K562 (cell line): ENCODE data around the gene CDC6. TPM values are rescaled to one million over a fixed set of nuclear protein-coding genes. Genes with fewer than 3 reads are reported as not detected.

Experiments
- ATF1 ChIP-seq, 2 experiments: fragments of 450-650 bp in 1 of 2; IDR thresholded peaks; 2 replicates each; pipeline ENCODE4 v1.6.1; 2016; ENCODE audit warnings: missing compliant biosample characterization in 1 of 2, missing genetic modification characterization in 1 of 2
- CBFB ChIP-seq: sonication (generic); formaldehyde crosslinking; IDR thresholded peaks from 2 replicates; pipeline ENCODE4 v1.4.0; 2020; ENCODE audit warnings: mild to moderate bottlenecking, missing genetic modification reagents
- CC2D1A ChIP-seq: fragments of 450-650 bp; IDR thresholded peaks from 2 replicates; pipeline ENCODE4 v1.6.1; 2017; ENCODE audit warnings: mild to moderate bottlenecking
- CCAR2 ChIP-seq: fragments of 200-400 bp; formaldehyde crosslinking; IDR thresholded peaks from 2 replicates; pipeline ENCODE4 v1.6.1; 2017; ENCODE audit warnings: mild to moderate bottlenecking, low read depth, low read length
- EP400 ChIP-seq: fragments of 450-650 bp; IDR thresholded peaks from 2 replicates; pipeline ENCODE4 v1.6.1; 2017; ENCODE audit warnings: antibody characterized with exemption, mild to moderate bottlenecking, moderate library complexity
- HDGF ChIP-seq: fragments of 450-650 bp; IDR thresholded peaks from 2 replicates; pipeline ENCODE4 v1.6.1; 2016
- KLF10 ChIP-seq: fragments of 250-450 bp; sonication (Bioruptor Pico); IDR thresholded peaks from 2 replicates; pipeline ENCODE4 v1.6.1; 2021; ENCODE audit warnings: matching md5 sums
- NCOR1 ChIP-seq: fragments of 450-650 bp; IDR thresholded peaks from 2 replicates; pipeline ENCODE4 v1.6.1; 2016; ENCODE audit warnings: mild to moderate bottlenecking, moderate library complexity
- PHTF2 ChIP-seq: fragments of 250-450 bp; sonication (Bioruptor Pico); IDR thresholded peaks from 2 replicates; pipeline ENCODE4 v1.5.0; 2021; ENCODE audit warnings: mild to moderate bottlenecking
- PTTG1 ChIP-seq: fragments of 450-650 bp; IDR thresholded peaks from 2 replicates; pipeline ENCODE4 v1.6.1; 2016; ENCODE audit warnings: low read depth, mild to moderate bottlenecking, missing genetic modification characterization, missing compliant biosample characterization
- RBBP5 ChIP-seq: fragments of 200-600 bp; sonication (generic); IDR thresholded peaks from 2 replicates; pipeline ENCODE4 v1.6.1; 2012; ENCODE audit warnings: borderline replicate concordance, mild to moderate bottlenecking, low read length, control low read depth, inconsistent platforms; ENCODE audit not compliant: insufficient read depth, poor library complexity, severe bottlenecking
- RBM17 ChIP-seq: fragments of 200-400 bp; formaldehyde crosslinking; IDR thresholded peaks from 2 replicates; pipeline ENCODE4 v1.6.1; 2017; ENCODE audit warnings: low read depth, mild to moderate bottlenecking, low read length, borderline replicate concordance
- SMARCA4 ChIP-seq: fragments of 450-650 bp; IDR thresholded peaks from 2 replicates; pipeline ENCODE4 v1.6.1; 2016
- TCFL5 ChIP-seq: fragments of 250-450 bp; sonication (Bioruptor Pico); conservative IDR thresholded peaks from 2 replicates; pipeline ENCODE4 v1.6.1; 2021; ENCODE audit warnings: mild to moderate bottlenecking, moderate library complexity, matching md5 sums
- ZNF77 ChIP-seq: fragments of 250-450 bp; sonication (Bioruptor Pico); IDR thresholded peaks from 2 replicates; pipeline ENCODE4 v1.5.0; 2020
- polyA plus RNA-seq, 8 experiments: library from polyadenylated mRNA; depleted of rRNA in 4 of 8; stranded (reverse) in 5 of 8; unstranded in 3 of 8; fragments of >200 nt; fragmentation: Nextera tagmentation in 2 of 8; fragmentation: Illumina TruSeq in 1 of 8; extraction: Ambion mirVana in 2 of 8; extraction: Trizol in 1 of 8; gene quantifications; 2 replicates each; pipeline versions ENCODE4 v1.2.1 to v1.2.3, GENCODE V29; 2011 to 2014; ENCODE audit warnings: inconsistent platforms in 1 of 8, missing spikeins in 1 of 8
- total RNA-seq, 7 experiments: library from RNA; depleted of rRNA in 6 of 7; stranded (reverse); fragments of >200 nt in 6 of 7; fragmentation: Illumina TruSeq in 2 of 7; extraction: Trizol in 2 of 7; gene quantifications; 2 replicates each; pipeline versions ENCODE4 v1.2.1 to v1.2.3, GENCODE V29; 2011 to 2021; ENCODE audit warnings: low replicate concordance in 1 of 7
- TF ChIP-seq, protein P1 (sequence below), 2 experiments: IDR thresholded peaks; 2 replicates each; pipeline ENCODE4 v1.6.1; 2012; ENCODE audit warnings: improper control_type of control experiment in 2 of 2, low read depth in 2 of 2, low read length in 2 of 2, borderline replicate concordance in 1 of 2
- TF ChIP-seq, protein P2 (sequence below), 2 experiments: fragments of 450-650 bp in 1 of 2; sonication (generic) in 1 of 2; formaldehyde crosslinking in 1 of 2; IDR thresholded peaks in 1 of 2; conservative IDR thresholded peaks in 1 of 2; 2 replicates each; pipeline versions ENCODE4 v1.6.1 to v1.8.1; 2016 to 2023; ENCODE audit warnings: mild to moderate bottlenecking in 2 of 2, moderate library complexity in 2 of 2, inconsistent platforms in 1 of 2, missing genetic modification reagents in 1 of 2
- TF ChIP-seq, protein P3 (sequence below), 2 experiments: IDR thresholded peaks in 1 of 2; conservative IDR thresholded peaks in 1 of 2; 2 replicates each; pipeline ENCODE4 v1.6.1; 2016; ENCODE audit warnings: low read depth in 2 of 2, mild to moderate bottlenecking in 1 of 2, missing compliant biosample characterization in 1 of 2, missing genetic modification characterization in 1 of 2, moderate library complexity in 1 of 2
- TF ChIP-seq, protein P4 (sequence below): IDR thresholded peaks from 2 replicates; pipeline ENCODE4 v1.6.1; 2011; ENCODE audit warnings: borderline replicate concordance, low read depth, mild to moderate bottlenecking, moderate library complexity, low read length; ENCODE audit not compliant: insufficient read depth, poor library complexity, severe bottlenecking

Gene CDC6
- total and polyA plus RNA-seq, 9 of the 15 experiments (the other 6 are each of a cell fraction or from before 2014, with no cell fraction given), result 29.6 to 141 (median 106) TPM

DNA sequence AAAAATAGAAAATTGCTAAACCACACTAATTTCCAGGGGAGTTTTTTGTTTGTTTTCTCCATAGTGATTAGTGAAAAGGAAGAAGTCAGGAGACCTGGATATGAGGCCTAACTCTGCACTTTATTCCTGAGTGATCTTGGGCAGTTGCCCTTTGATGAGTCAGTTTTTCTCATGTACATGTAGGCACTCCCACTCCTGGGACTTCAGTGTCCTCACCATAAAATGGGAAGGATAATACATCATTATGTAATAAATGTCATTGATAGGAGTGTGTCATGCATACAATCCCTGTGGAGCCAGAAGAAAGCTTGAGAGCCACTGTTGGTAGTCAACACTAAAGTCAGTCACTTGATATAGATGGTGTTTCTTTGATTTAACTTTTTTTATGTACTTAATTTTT lies 36.1 kb upstream of the CDC6 start (continued):
- TF ChIP-seq, protein P1, sequence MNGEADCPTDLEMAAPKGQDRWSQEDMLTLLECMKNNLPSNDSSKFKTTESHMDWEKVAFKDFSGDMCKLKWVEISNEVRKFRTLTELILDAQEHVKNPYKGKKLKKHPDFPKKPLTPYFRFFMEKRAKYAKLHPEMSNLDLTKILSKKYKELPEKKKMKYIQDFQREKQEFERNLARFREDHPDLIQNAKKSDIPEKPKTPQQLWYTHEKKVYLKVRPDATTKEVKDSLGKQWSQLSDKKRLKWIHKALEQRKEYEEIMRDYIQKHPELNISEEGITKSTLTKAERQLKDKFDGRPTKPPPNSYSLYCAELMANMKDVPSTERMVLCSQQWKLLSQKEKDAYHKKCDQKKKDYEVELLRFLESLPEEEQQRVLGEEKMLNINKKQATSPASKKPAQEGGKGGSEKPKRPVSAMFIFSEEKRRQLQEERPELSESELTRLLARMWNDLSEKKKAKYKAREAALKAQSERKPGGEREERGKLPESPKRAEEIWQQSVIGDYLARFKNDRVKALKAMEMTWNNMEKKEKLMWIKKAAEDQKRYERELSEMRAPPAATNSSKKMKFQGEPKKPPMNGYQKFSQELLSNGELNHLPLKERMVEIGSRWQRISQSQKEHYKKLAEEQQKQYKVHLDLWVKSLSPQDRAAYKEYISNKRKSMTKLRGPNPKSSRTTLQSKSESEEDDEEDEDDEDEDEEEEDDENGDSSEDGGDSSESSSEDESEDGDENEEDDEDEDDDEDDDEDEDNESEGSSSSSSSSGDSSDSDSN (IDR thresholded peaks at IDR 0.05; ENCODE audit: borderline replicate concordance in 1 of 2, low read depth in 2 of 2, low read length in 2 of 2), result no peak
- TF ChIP-seq EP400 (no peak), CBFB (CRISPR knock-in tag) (no peak), ATF1 (CRISPR knock-in tag; IDR thresholded peaks at IDR 0.05) (no peak), ATF1 (tag; IDR thresholded peaks at IDR 0.05) (no peak), CC2D1A (no peak), CCAR2 (no peak), ZNF77 (no peak), RBM17 (no peak), KLF10 (CRISPR knock-in tag) (no peak), SMARCA4 (0 out of 2 replicates have a peak, but pooled peaks have one; percentile 15), NCOR1 (no peak), PTTG1 (no peak), TCFL5 (CRISPR knock-in tag) (no peak), HDGF (no peak), RBBP5 (no peak), PHTF2 (CRISPR knock-in tag) (no peak)
- TF ChIP-seq, protein P2, sequence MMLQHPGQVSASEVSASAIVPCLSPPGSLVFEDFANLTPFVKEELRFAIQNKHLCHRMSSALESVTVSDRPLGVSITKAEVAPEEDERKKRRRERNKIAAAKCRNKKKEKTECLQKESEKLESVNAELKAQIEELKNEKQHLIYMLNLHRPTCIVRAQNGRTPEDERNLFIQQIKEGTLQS (IDR thresholded peaks at IDR 0.05), result peak; percentile 59
- TF ChIP-seq, protein P2 (CRISPR knock-in tag; conservative IDR thresholded peaks at IDR 0.05), result no peak
- TF ChIP-seq, protein P3, sequence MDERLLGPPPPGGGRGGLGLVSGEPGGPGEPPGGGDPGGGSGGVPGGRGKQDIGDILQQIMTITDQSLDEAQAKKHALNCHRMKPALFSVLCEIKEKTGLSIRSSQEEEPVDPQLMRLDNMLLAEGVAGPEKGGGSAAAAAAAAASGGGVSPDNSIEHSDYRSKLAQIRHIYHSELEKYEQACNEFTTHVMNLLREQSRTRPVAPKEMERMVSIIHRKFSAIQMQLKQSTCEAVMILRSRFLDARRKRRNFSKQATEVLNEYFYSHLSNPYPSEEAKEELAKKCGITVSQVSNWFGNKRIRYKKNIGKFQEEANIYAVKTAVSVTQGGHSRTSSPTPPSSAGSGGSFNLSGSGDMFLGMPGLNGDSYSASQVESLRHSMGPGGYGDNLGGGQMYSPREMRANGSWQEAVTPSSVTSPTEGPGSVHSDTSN (CRISPR knock-in tag; IDR thresholded peaks at IDR 0.05; ENCODE audit: low read depth), result no peak
- TF ChIP-seq, protein P3 (tag; conservative IDR thresholded peaks at IDR 0.05; ENCODE audit: low read depth), result peak; percentile 79
- TF ChIP-seq, protein P4, sequence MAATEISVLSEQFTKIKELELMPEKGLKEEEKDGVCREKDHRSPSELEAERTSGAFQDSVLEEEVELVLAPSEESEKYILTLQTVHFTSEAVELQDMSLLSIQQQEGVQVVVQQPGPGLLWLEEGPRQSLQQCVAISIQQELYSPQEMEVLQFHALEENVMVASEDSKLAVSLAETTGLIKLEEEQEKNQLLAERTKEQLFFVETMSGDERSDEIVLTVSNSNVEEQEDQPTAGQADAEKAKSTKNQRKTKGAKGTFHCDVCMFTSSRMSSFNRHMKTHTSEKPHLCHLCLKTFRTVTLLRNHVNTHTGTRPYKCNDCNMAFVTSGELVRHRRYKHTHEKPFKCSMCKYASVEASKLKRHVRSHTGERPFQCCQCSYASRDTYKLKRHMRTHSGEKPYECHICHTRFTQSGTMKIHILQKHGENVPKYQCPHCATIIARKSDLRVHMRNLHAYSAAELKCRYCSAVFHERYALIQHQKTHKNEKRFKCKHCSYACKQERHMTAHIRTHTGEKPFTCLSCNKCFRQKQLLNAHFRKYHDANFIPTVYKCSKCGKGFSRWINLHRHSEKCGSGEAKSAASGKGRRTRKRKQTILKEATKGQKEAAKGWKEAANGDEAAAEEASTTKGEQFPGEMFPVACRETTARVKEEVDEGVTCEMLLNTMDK, result no peak
